Mesenchymal stem cell (in vitro differentiated cells and primary cell): ENCODE results near the gene TP73.

ENCODE experiments used
- DNase-seq: peaks from one replicate; pipeline ENCODE4 v3.0.0-alpha.2; 2013
- H2AFZ ChIP-seq: one replicate; pipeline ENCODE4 v1.6.1; 2013; ENCODE audit warnings: low read depth, mild to moderate bottlenecking, control low read depth, inconsistent platforms, low read length, moderate library complexity
- H2AK5ac ChIP-seq: 2 replicates; pipeline ENCODE4 v1.6.1; 2013; ENCODE audit warnings: low read length, moderate library complexity, mild to moderate bottlenecking, inconsistent platforms; ENCODE audit not compliant: severe bottlenecking
- H2BK120ac ChIP-seq: one replicate; pipeline ENCODE4 v1.6.1; 2013; ENCODE audit warnings: low read depth, mild to moderate bottlenecking, inconsistent platforms, low read length, moderate library complexity
- H2BK12ac ChIP-seq, 2 experiments: one replicate each; pipeline ENCODE4 v1.6.1; 2013; ENCODE audit warnings: inconsistent platforms in 2 of 2, low read length in 2 of 2, mild to moderate bottlenecking in 2 of 2, moderate library complexity in 2 of 2, control low read depth in 1 of 2
- H2BK15ac ChIP-seq: one replicate; pipeline ENCODE4 v1.6.1; 2013; ENCODE audit warnings: mild to moderate bottlenecking, low read depth, inconsistent platforms; ENCODE audit not compliant: poor library complexity, severe bottlenecking
- H2BK5ac ChIP-seq: 2 replicates; pipeline ENCODE4 v1.6.1; 2013; ENCODE audit warnings: low read depth, mild to moderate bottlenecking, low read length, control low read depth, inconsistent platforms; ENCODE audit not compliant: poor library complexity, severe bottlenecking
- H3K14ac ChIP-seq, 2 experiments: one replicate each; pipeline ENCODE4 v1.6.1; 2013; ENCODE audit warnings: inconsistent platforms in 2 of 2, low read length in 2 of 2, control low read depth in 1 of 2, mild to moderate bottlenecking in 1 of 2, moderate library complexity in 1 of 2
- H3K18ac ChIP-seq, 2 experiments: one replicate each; pipeline ENCODE4 v1.6.1; 2013; ENCODE audit warnings: inconsistent platforms in 2 of 2, low read length in 2 of 2, control low read depth in 1 of 2, low read depth in 1 of 2, mild to moderate bottlenecking in 1 of 2
- H3K23ac ChIP-seq, 2 experiments: one replicate each; pipeline ENCODE4 v1.6.1; 2013; ENCODE audit warnings: inconsistent platforms in 2 of 2, low read length in 2 of 2, mild to moderate bottlenecking in 2 of 2, moderate library complexity in 2 of 2, control low read depth in 1 of 2
- H3K27ac ChIP-seq: 2 replicates; pipeline ENCODE4 v1.5.1; 2013; ENCODE audit warnings: mild to moderate bottlenecking, moderate library complexity, low read length, control low read depth, inconsistent platforms; ENCODE audit not compliant: poor library complexity, severe bottlenecking
- H3K27me3 ChIP-seq, 2 experiments: 2 replicates each; pipeline versions ENCODE4 v1.6.1 to v1.7.0; 2013; ENCODE audit warnings: low read length in 2 of 2, mild to moderate bottlenecking in 2 of 2, moderate library complexity in 2 of 2, control low read depth in 1 of 2, inconsistent platforms in 1 of 2; ENCODE audit not compliant: control insufficient read depth in 1 of 2, insufficient read depth in 1 of 2
- H3K36me3 ChIP-seq, 2 experiments: 2 replicates each; pipeline versions ENCODE4 v1.6.1 to v1.7.0; 2013; ENCODE audit warnings: low read length in 2 of 2, control low read depth in 1 of 2, inconsistent platforms in 1 of 2, low read depth in 1 of 2, mild to moderate bottlenecking in 1 of 2; ENCODE audit not compliant: insufficient read depth in 2 of 2, control insufficient read depth in 1 of 2
- H3K4ac ChIP-seq, 2 experiments: one replicate each; pipeline ENCODE4 v1.6.1; 2013; ENCODE audit warnings: inconsistent platforms in 2 of 2, low read length in 2 of 2, mild to moderate bottlenecking in 2 of 2, moderate library complexity in 2 of 2, control low read depth in 1 of 2, low read depth in 1 of 2
- H3K4me1 ChIP-seq: 2 replicates; pipeline ENCODE4 v1.6.1; 2013; ENCODE audit warnings: low read depth, low read length, control low read depth; ENCODE audit not compliant: control insufficient read depth, insufficient read depth
- H3K4me2 ChIP-seq: 2 replicates; pipeline ENCODE4 v1.6.1; 2013; ENCODE audit warnings: low read length, mild to moderate bottlenecking, inconsistent platforms; ENCODE audit not compliant: poor library complexity, severe bottlenecking
- H3K4me3 ChIP-seq, 2 experiments: 2 replicates each; pipeline versions ENCODE4 v1.5.1 to v1.7.0; 2013; ENCODE audit warnings: low read length in 2 of 2, mild to moderate bottlenecking in 2 of 2, control low read depth in 1 of 2, low read depth in 1 of 2; ENCODE audit not compliant: insufficient read depth in 1 of 2
- H3K79me1 ChIP-seq: replicated peaks from 2 replicates; pipeline ENCODE4 v1.6.1; 2013; ENCODE audit warnings: mild to moderate bottlenecking, control low read depth, low read length, inconsistent platforms; ENCODE audit not compliant: poor library complexity, severe bottlenecking
- H3K9ac ChIP-seq: 2 replicates; pipeline ENCODE4 v1.7.0; 2013; ENCODE audit warnings: mild to moderate bottlenecking, low read length, moderate library complexity
- H3K9me3 ChIP-seq: 2 replicates; pipeline ENCODE4 v1.7.0; 2013; ENCODE audit warnings: mild to moderate bottlenecking, low read length; ENCODE audit not compliant: control insufficient read depth
- H4K8ac ChIP-seq: one replicate; pipeline ENCODE4 v1.6.1; 2013; ENCODE audit warnings: inconsistent platforms, mild to moderate bottlenecking, low read length, moderate library complexity
- H4K91ac ChIP-seq: one replicate; pipeline ENCODE4 v1.6.1; 2013; ENCODE audit warnings: mild to moderate bottlenecking, low read length, inconsistent platforms
- WGBS: methylation state at CpG from one replicate; pipeline ENCODE4 v1.1.7; 2013; ENCODE audit warnings: mixed read lengths; 5-methylcytosine and 5-hydroxymethylcytosine counted together

The TP73 gene

GRCh38 chr1:3698660-3699408 is 46.5 kb downstream of the TP73 start:
- DNase-seq, result no peak
- no peak overlapping the region for H2BK120ac ChIP-seq
- H3K4me2 ChIP-seq, result no peak overlapping the region
- no peak overlapping the region for H2AK5ac ChIP-seq
- no peak overlapping the region for H3K4me3 ChIP-seq
- no peak overlapping the region for H3K18ac ChIP-seq
- no peak overlapping the region for H3K23ac ChIP-seq
- H4K8ac ChIP-seq, result no peak overlapping the region
- H3K4me1 ChIP-seq, result peaks cover 8% of the 10 kb centered on the region
- no peak overlapping the region for H2BK12ac ChIP-seq
- no peaks in the 10 kb centered on the region for H3K36me3 ChIP-seq
- H3K14ac ChIP-seq, result no peak overlapping the region
- H2BK5ac ChIP-seq, result no peak overlapping the region
- 85% methylated on average over 29 of the region's 29 CpGs for WGBS
- no peak overlapping the region for H3K9ac ChIP-seq
- no peaks in the 10 kb centered on the region for H3K79me1 ChIP-seq
- H2AFZ ChIP-seq, result no peak overlapping the region
- no peak overlapping the region for H3K4ac ChIP-seq
- H2BK15ac ChIP-seq, result no peak overlapping the region
- H4K91ac ChIP-seq, result no peak overlapping the region
- peaks cover 28 to 78% of the 10 kb centered on the region in 2 experiments for H3K27me3 ChIP-seq
- no peaks in the 10 kb centered on the region for H3K9me3 ChIP-seq
- no peak overlapping the region for H3K27ac ChIP-seq

DNA sequence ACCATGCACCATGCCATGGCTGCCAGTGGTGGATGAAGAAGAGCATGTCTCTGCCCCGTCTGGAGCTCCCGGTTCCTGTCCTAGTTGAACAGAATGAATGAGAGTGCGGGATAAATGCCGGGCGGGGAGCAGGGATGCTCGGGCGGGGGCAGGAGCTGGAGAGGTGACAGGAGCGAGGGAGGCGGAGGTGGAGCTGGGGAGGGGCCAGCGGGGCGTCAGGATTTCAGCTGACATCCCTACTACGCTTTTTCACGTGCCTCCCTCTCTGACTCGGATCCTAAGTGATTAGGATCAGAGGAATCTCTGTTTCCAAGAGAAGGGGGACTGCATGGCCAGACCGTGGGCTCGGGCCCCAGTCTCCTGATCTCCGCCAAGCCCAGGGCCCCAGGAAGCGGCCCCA is 47.3 kb downstream of the TP73 start:
- Histone ChIP-seq H3K23ac (no peak overlapping the region), H3K4me1 (peaks cover 8% of the 10 kb centered on the region), H2BK15ac (no peak overlapping the region), H2AK5ac (no peak overlapping the region), H3K9ac (no peak overlapping the region), H4K91ac (no peak overlapping the region), H3K27ac (no peak overlapping the region), H2BK5ac (no peak overlapping the region), H3K18ac (no peak overlapping the region), H2AFZ (no peak overlapping the region), H3K36me3 (no peaks in the 10 kb centered on the region), H3K14ac (no peak overlapping the region), H4K8ac (no peak overlapping the region), H3K27me3 (peaks cover 28 to 86% of the 10 kb centered on the region in 2 experiments), H3K79me1 (no peaks in the 10 kb centered on the region), H3K4me2 (no peak overlapping the region), H3K4me3 (no peak overlapping the region), H2BK12ac (no peak overlapping the region), H2BK120ac (no peak overlapping the region), H3K4ac (no peak overlapping the region), H3K9me3 (no peaks in the 10 kb centered on the region)
- no peak for DNase-seq
- WGBS, result 74% methylated on average over 17 of the region's 18 CpGs

DNA sequence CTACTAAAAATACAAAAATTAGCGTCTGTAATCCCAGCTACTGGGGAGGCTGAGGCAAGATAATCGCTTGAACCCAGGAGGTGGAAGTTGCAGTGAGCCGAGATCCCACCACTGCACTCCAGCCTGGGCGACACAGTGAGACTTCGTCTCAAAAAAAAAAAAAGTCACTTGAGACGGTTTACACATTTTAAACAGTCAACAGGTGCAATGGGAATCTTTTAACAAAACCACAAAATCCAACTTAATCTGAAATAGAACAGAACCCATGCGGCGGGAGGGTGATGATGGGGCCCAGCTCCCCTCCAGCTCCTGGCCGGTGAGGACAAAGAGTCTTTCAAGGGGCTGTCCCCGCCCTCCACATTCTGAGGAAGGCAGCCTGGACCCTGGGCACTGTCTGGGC is 48.3 kb downstream of the TP73 start:
- Histone ChIP-seq H3K9me3 (no peaks in the 10 kb centered on the region), H2BK15ac (no peak overlapping the region), H3K4me3 (no peak overlapping the region), H3K14ac (no peak overlapping the region), H2BK12ac (no peak overlapping the region), H3K79me1 (no peaks in the 10 kb centered on the region), H2AFZ (no peak overlapping the region), H3K27ac (no peak overlapping the region), H2BK5ac (no peak overlapping the region), H3K4me1 (peaks cover 4% of the 10 kb centered on the region), H3K9ac (no peak overlapping the region), H4K8ac (no peak overlapping the region), H2AK5ac (no peak overlapping the region), H4K91ac (no peak overlapping the region), H3K18ac (no peak overlapping the region), H3K4ac (no peak overlapping the region), H2BK120ac (no peak overlapping the region), H3K23ac (no peak overlapping the region), H3K36me3 (no peaks in the 10 kb centered on the region), H3K4me2 (no peak overlapping the region), H3K27me3 (peaks cover 28 to 91% of the 10 kb centered on the region in 2 experiments)
- 85% methylated on average over 10 of the region's 10 CpGs for WGBS
- no peak for DNase-seq

- Histone ChIP-seq H2BK120ac (no peak overlapping the region), H4K8ac (no peak overlapping the region), H2AFZ (no peak overlapping the region), H4K91ac (no peak overlapping the region), H3K4me3 (no peak overlapping the region), H3K23ac (no peak overlapping the region), H3K9ac (no peak overlapping the region), H3K18ac (no peak overlapping the region), H3K4me2 (no peak overlapping the region), H2BK15ac (no peak overlapping the region), H2BK12ac (no peak overlapping the region), H3K4ac (no peak overlapping the region), H2AK5ac (no peak overlapping the region), H3K27ac (no peak overlapping the region), H3K14ac (no peak overlapping the region), H3K9me3 (no peaks in the 10 kb centered on the region), H3K27me3 (peaks cover 25 to 83% of the 10 kb centered on the region in 2 experiments), H2BK5ac (no peak overlapping the region), H3K79me1 (no peaks in the 10 kb centered on the region), H3K4me1 (peaks cover 3% of the 10 kb centered on the region), H3K36me3 (no peaks in the 10 kb centered on the region)
- DNase-seq, result no peak
- WGBS, result 82% methylated on average over 19 of the region's 19 CpGs
Measured at GRCh38 chr1:3702528-3702927, 50.2 kb downstream of the TP73 start.
